HEK293 (cell line): ENCODE data around the gene CLINT1.

ENCODE experiments used
- CTCF ChIA-PET: fragments of 350-600 bp; formaldehyde crosslinking; extraction: SDS; loops from one replicate; lab custom pipeline; 2021; ENCODE audit warnings: antibody characterized with exemption; lab: Yijun Ruan, JAX
- POLR2A ChIA-PET: fragments of 300-600 bp; formaldehyde crosslinking; extraction: SDS; loops from one replicate; lab custom pipeline; 2020; ENCODE audit warnings: antibody characterized with exemption, inconsistent platforms; lab: Yijun Ruan, JAX
- H3K27ac ChIP-seq: fragments of 200-500 bp; sonication (Bioruptor generic); 2 replicates; pipeline ENCODE4 v1.5.1; 2014; ENCODE audit warnings: low read depth, low read length, control low read depth, inconsistent platforms; ENCODE audit errors: extremely low read depth
- H3K36me3 ChIP-seq, 2 experiments: fragments of 200-500 bp in 1 of 2; sonication (Bioruptor generic) in 1 of 2; 1 replicate in 1 of 2; 2 replicates in 1 of 2; pipeline ENCODE4 v1.5.1; 2014 to 2017; ENCODE audit warnings: inconsistent platforms in 2 of 2, low read length in 2 of 2; ENCODE audit not compliant: control insufficient read depth in 2 of 2, insufficient read depth in 1 of 2
- H3K4me1 ChIP-seq: fragments of 200-500 bp; sonication (Bioruptor generic); 2 replicates; pipeline ENCODE4 v1.5.1; 2014; ENCODE audit warnings: mild to moderate bottlenecking, low read length, inconsistent platforms; ENCODE audit not compliant: control insufficient read depth, insufficient read depth
- H3K4me3 ChIP-seq: 2 replicates; pipeline ENCODE4 v1.5.1; 2011; ENCODE audit warnings: low read depth, mild to moderate bottlenecking, control low read depth, low read length, moderate library complexity
- H3K9me3 ChIP-seq: fragments of 200-500 bp; sonication (Bioruptor generic); 2 replicates; pipeline ENCODE4 v1.5.1; 2014; ENCODE audit warnings: low read depth, low read length, inconsistent platforms; ENCODE audit not compliant: control insufficient read depth, insufficient read depth
- ATF2 ChIP-seq: fragments of 450-650 bp; formaldehyde crosslinking; IDR thresholded peaks from 2 replicates; pipeline ENCODE4 v1.5.1; 2016; ENCODE audit warnings: missing biosample characterization, missing genetic modification characterization, low read depth
- HIC1 ChIP-seq: fragments of 450-650 bp; formaldehyde crosslinking; IDR thresholded peaks from 2 replicates; pipeline ENCODE4 v1.5.1; 2016; ENCODE audit warnings: missing biosample characterization, missing genetic modification characterization
- MZF1 ChIP-seq: fragments of 450-650 bp; formaldehyde crosslinking; IDR thresholded peaks from 2 replicates; pipeline ENCODE4 v1.5.1; 2017; ENCODE audit warnings: missing biosample characterization, missing genetic modification characterization, borderline replicate concordance
- RBAK ChIP-seq: fragments of 450-650 bp; formaldehyde crosslinking; IDR thresholded peaks from 2 replicates; pipeline ENCODE4 v1.5.1; 2016; ENCODE audit warnings: missing biosample characterization, missing genetic modification characterization
- SALL2 ChIP-seq: fragments of 450-650 bp; formaldehyde crosslinking; IDR thresholded peaks from 2 replicates; pipeline ENCODE4 v1.5.0; 2017; ENCODE audit warnings: missing biosample characterization, mild to moderate bottlenecking, missing genetic modification characterization, borderline replicate concordance
- SETDB1 ChIP-seq: IDR thresholded peaks from one replicate; pipeline ENCODE4 v1.6.1; 2017; ENCODE audit warnings: mild to moderate bottlenecking, low read length, moderate library complexity, mixed read lengths; ENCODE audit not compliant: insufficient read length
- ZBTB48 ChIP-seq: fragments of 450-650 bp; formaldehyde crosslinking; IDR thresholded peaks from 2 replicates; pipeline ENCODE4 v1.5.1; 2016; ENCODE audit warnings: missing biosample characterization, missing genetic modification characterization
- ZBTB49 ChIP-seq: fragments of 450-650 bp; formaldehyde crosslinking; IDR thresholded peaks from 2 replicates; pipeline ENCODE4 v1.5.1; 2016; ENCODE audit warnings: missing biosample characterization, missing genetic modification characterization, low read depth
- ZFP3 ChIP-seq: fragments of 450-650 bp; formaldehyde crosslinking; IDR thresholded peaks from 2 replicates; pipeline ENCODE4 v1.5.1; 2016; ENCODE audit warnings: low read depth, missing biosample characterization, missing genetic modification characterization
- ZIC2 ChIP-seq: fragments of 450-650 bp; formaldehyde crosslinking; IDR thresholded peaks from 2 replicates; pipeline ENCODE4 v1.5.1; 2016; ENCODE audit warnings: missing biosample characterization, missing genetic modification characterization
- ZNF132 ChIP-seq: fragments of 450-650 bp; formaldehyde crosslinking; IDR thresholded peaks from 2 replicates; pipeline ENCODE4 v1.5.1; 2017; ENCODE audit warnings: missing biosample characterization, missing genetic modification characterization, borderline replicate concordance
- ZNF148 ChIP-seq: fragments of 450-650 bp; formaldehyde crosslinking; IDR thresholded peaks from 2 replicates; pipeline ENCODE4 v1.5.0; 2017; ENCODE audit warnings: missing biosample characterization, missing genetic modification characterization, borderline replicate concordance
- ZNF221 ChIP-seq: fragments of 450-650 bp; formaldehyde crosslinking; IDR thresholded peaks from 2 replicates; pipeline ENCODE4 v1.5.1; 2017; ENCODE audit warnings: missing biosample characterization, missing genetic modification characterization, borderline replicate concordance
- ZNF223 ChIP-seq: fragments of 450-650 bp; formaldehyde crosslinking; IDR thresholded peaks from 2 replicates; pipeline ENCODE4 v1.5.1; 2016; ENCODE audit warnings: missing biosample characterization, missing genetic modification characterization
- ZNF366 ChIP-seq: fragments of 450-650 bp; formaldehyde crosslinking; conservative IDR thresholded peaks from 2 replicates; pipeline ENCODE4 v1.5.1; 2016; ENCODE audit warnings: missing biosample characterization, missing genetic modification characterization
- ZNF37A ChIP-seq: fragments of 450-650 bp; IDR thresholded peaks from 2 replicates; pipeline ENCODE4 v1.5.1; 2018; ENCODE audit warnings: missing biosample characterization, missing genetic modification characterization
- ZNF426 ChIP-seq: fragments of 450-650 bp; formaldehyde crosslinking; IDR thresholded peaks from 2 replicates; pipeline ENCODE4 v1.5.1; 2017; ENCODE audit warnings: missing biosample characterization, missing genetic modification characterization, mild to moderate bottlenecking, inconsistent platforms, moderate library complexity
- ZNF510 ChIP-seq: fragments of 450-650 bp; formaldehyde crosslinking; IDR thresholded peaks from 2 replicates; pipeline ENCODE4 v1.5.1; 2018; ENCODE audit warnings: mild to moderate bottlenecking, missing genetic modification characterization, missing biosample characterization; ENCODE audit not compliant: insufficient replicate concordance
- ZNF596 ChIP-seq: fragments of 450-650 bp; IDR thresholded peaks from 2 replicates; pipeline ENCODE4 v1.5.0; 2018; ENCODE audit warnings: missing biosample characterization, mild to moderate bottlenecking, missing genetic modification characterization, moderate library complexity
- ZNF624 ChIP-seq: fragments of 450-650 bp; formaldehyde crosslinking; IDR thresholded peaks from 2 replicates; pipeline ENCODE4 v1.5.1; 2017; ENCODE audit warnings: missing biosample characterization, missing genetic modification characterization

Gene CLINT1

GRCh38 chr5:157867751-157868387, 8.9 kb upstream of the CLINT1 start:
- CTCF ChIA-PET: interaction anchor here (0.6 to 1.4 kb wide), 7 partner anchors 9 to 515 kb away, joined by 3 to 5 read pairs (median 3); no protein-coding TSS in a partner anchor
- Histone ChIP-seq H3K9me3 (no peaks in the 10 kb centered on the region), H3K4me1 (no peaks in the 10 kb centered on the region), H3K27ac (no peak overlapping the region), H3K36me3 (no peaks in the 10 kb centered on the region), H3K4me3 (no peak overlapping the region)
- TF ChIP-seq ZNF510 (tag by site-specific recombination): no peak
- no peak for TF ChIP-seq MZF1 (tag by site-specific recombination)
- TF ChIP-seq ZNF132 (tag by site-specific recombination): no peak
- no peak for TF ChIP-seq SETDB1
- TF ChIP-seq ZNF221 (tag by site-specific recombination): no peak
- no peak for TF ChIP-seq ZBTB49 (tag by site-specific recombination)
- no peak for TF ChIP-seq ZNF624 (tag by site-specific recombination)
- no peak for TF ChIP-seq ZBTB48
- no peak for TF ChIP-seq ZNF148 (tag by site-specific recombination)
- TF ChIP-seq ZFP3 (tag by site-specific recombination): no peak
- no peak for TF ChIP-seq ZNF426 (tag by site-specific recombination)
- no peak for TF ChIP-seq ZNF37A (tag by site-specific recombination)
- TF ChIP-seq ZNF366 (tag by site-specific recombination): no peak
- TF ChIP-seq ZNF596: no peak
- TF ChIP-seq SALL2 (tag by site-specific recombination): no peak
- no peak for TF ChIP-seq RBAK (tag by site-specific recombination)
- no peak for TF ChIP-seq HIC1
- TF ChIP-seq ZNF223 (tag by site-specific recombination): no peak
- TF ChIP-seq ZIC2 (tag by site-specific recombination): no peak
- TF ChIP-seq ATF2 (tag by site-specific recombination): no peak
- POLR2A ChIA-PET: interaction anchor here (0.6 kb wide), 1 partner anchor 52 kb away, joined by 3 read pairs; no protein-coding TSS in a partner anchor
